ENCODE measurements around the gene SERPINA4. TPM values are rescaled to one million over a fixed set of nuclear protein-coding genes. Genes with fewer than 3 reads are reported as not detected.

SERPINA4 gene
- total and polyA plus RNA-seq, 2 of the 13 experiments (the other 11 are each of a cell fraction or from before 2014, with no cell fraction given) = 39.1 to 57.8 TPM

DNA sequence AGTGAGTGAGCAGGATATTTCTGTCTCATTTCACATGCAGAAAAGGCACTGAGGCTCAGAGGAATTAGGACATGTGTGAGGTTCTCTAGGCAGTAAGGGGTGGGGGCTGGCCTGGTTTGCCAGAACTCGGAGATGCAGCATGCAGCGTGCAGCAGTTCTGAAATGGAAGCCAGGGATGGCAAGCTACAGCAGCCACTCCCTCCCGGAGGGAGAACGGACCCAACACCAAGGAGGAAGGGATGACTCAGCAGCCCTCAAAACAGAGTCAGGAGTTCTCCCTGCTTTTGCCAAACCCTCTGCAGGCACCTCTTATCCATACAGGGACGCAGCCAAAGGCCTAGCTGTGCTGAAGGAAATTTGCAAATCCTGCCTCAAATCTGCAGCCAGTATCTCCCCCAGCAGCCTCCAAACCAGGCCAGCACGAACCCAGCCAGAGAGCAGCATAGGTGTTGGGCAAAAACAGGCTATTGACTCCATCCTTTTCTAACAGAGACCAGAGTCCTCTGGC, 40.7 kb downstream of the SERPINA4 start:
- Histone ChIP-seq H3K79me2 (ENCODE audit: insufficient read depth, low read length) (peaks cover 11% of the 10 kb centered on the region), H3K9me3 (ENCODE audit: low read length) (no peaks in the 10 kb centered on the region), H3K9ac (ENCODE audit: insufficient read depth, low read depth, low read length) (peak overlapping the region; percentile 58), H3K4me1 (ENCODE audit: insufficient read depth, low read length) (peaks cover 86% of the 10 kb centered on the region), H3K4me2 (ENCODE audit: low read depth, low read length) (peak overlapping the region; percentile 66), H3K4me3 (replicated peaks in 1 of 3; ENCODE audit: insufficient read depth in 1 of 3, low read depth in 2 of 3, low read length in 3 of 3) (peak overlapping the region in 1 of 3 experiments; percentile 26; a peak in 1 of 6 replicates), H3K36me3 (replicated peaks in 1 of 2; ENCODE audit: control insufficient read depth in 1 of 2, insufficient read depth in 2 of 2, low read length in 2 of 2) (no peaks in the 10 kb centered on the region), H3K27ac (ENCODE audit: extremely low read length, insufficient read depth, low read length) (peak overlapping the region; percentile 74), H2AFZ (ENCODE audit: low read length) (no peak overlapping the region), H3K27me3 (ENCODE audit: control insufficient read depth in 1 of 2, insufficient read depth in 2 of 2, low read length in 2 of 2) (no peaks in the 10 kb centered on the region), H4K20me1 (ENCODE audit: insufficient read depth, low read length) (no peaks in the 10 kb centered on the region)
- BruUV-seq (replicated peaks) = no TSS peak
- in situ Hi-C loops (cut with HindIII; ENCODE audit: extremely low pct_ligation_motif_present, low pct_unique_long_range_greater_than_20kb) = no loop called here
- ChIA-PET CTCF (ENCODE audit: low intra/inter-chr PET ratio, low total read pairs) (no interaction called here), POLR2A (interaction anchor here (1.3 to 15.7 kb wide), 6 partner anchors 8 to 40 kb away, joined by 3 to 638 read pairs (median 34); partner anchors contain the start of genes SERPINA3, SERPINA4 and SERPINA5)
- no peak; the same call in 2 of the 3 replicates for ATAC-seq
- intact Hi-C loops (cut with micrococcal nuclease; ENCODE audit: unreplicated experiment) = no loop called here
- FAIRE-seq = peak; percentile 65
- DNase-seq (ENCODE audit: low spot score) = peak; percentile 53
- 21% methylated on average over 4 of the region's 6 CpGs for WGBS (ENCODE audit: low lambda C conversion rate)
- TF ChIP-seq ZNF326 (CRISPR knock-in tag; IDR thresholded peaks at IDR 0.05; ENCODE audit: borderline replicate concordance) (no peak), ZFYVE20 (CRISPR knock-in tag; IDR thresholded peaks at IDR 0.05; ENCODE audit: borderline replicate concordance, low read depth) (no peak), ZKSCAN5 (CRISPR knock-in tag; IDR thresholded peaks at IDR 0.05) (no peak), AGO2 (optimal IDR thresholded peaks at IDR 0.05; ENCODE audit: low read depth, low read length) (no peak), NCOA2 (CRISPR knock-in tag; IDR thresholded peaks at IDR 0.05) (no peak), NFE2 (CRISPR knock-in tag; IDR thresholded peaks at IDR 0.05) (peak; percentile 82), MTA1 (CRISPR knock-in tag; IDR thresholded peaks at IDR 0.05; ENCODE audit: borderline replicate concordance) (no peak), SRSF9 (IDR thresholded peaks at IDR 0.05; ENCODE audit: borderline replicate concordance, insufficient read depth, low read depth, low read length, poor library complexity, severe bottlenecking) (no peak), ATF3 (CRISPR knock-in tag; IDR thresholded peaks at IDR 0.05) (no peak), SMARCC2 (IDR thresholded peaks at IDR 0.05) (no peak), ZFP36L1 (CRISPR knock-in tag; IDR thresholded peaks at IDR 0.05) (no peak), NCOR1 (IDR thresholded peaks at IDR 0.05; ENCODE audit: borderline replicate concordance, low read length) (no peak), ZFY (CRISPR knock-in tag; IDR thresholded peaks at IDR 0.05) (0 out of 2 replicates have a peak, but pooled peaks have one; percentile 37), STAG1 (CRISPR knock-in tag; IDR thresholded peaks at IDR 0.05) (no peak)
- TF ChIP-seq, protein P1, sequence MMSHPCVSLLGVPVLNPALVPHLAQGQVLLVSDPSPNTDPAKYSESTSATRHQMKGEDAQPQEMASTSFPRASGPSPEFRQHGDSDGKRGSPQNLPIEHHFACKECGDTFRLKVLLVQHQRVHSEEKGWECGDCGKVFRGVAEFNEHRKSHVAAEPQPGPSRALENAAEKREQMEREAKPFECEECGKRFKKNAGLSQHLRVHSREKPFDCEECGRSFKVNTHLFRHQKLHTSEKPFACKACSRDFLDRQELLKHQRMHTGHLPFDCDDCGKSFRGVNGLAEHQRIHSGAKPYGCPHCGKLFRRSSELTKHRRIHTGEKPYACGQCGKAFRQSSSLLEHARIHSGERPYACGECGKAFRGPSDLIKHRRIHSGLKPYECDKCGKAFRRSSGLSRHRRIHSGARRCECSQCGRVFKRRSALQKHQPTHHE (CRISPR knock-in tag; IDR thresholded peaks at IDR 0.05; ENCODE audit: borderline replicate concordance) = no peak
- TF ChIP-seq, protein P2, sequence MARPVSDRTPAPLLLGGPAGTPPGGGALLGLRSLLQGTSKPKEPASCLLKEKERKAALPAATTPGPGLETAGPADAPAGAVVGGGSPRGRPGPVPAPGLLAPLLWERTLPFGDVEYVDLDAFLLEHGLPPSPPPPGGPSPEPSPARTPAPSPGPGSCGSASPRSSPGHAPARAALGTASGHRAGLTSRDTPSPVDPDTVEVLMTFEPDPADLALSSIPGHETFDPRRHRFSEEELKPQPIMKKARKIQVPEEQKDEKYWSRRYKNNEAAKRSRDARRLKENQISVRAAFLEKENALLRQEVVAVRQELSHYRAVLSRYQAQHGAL (CRISPR knock-in tag; IDR thresholded peaks at IDR 0.05; ENCODE audit: not compliant biosample characterization) = no peak
- TF ChIP-seq, protein P3, sequence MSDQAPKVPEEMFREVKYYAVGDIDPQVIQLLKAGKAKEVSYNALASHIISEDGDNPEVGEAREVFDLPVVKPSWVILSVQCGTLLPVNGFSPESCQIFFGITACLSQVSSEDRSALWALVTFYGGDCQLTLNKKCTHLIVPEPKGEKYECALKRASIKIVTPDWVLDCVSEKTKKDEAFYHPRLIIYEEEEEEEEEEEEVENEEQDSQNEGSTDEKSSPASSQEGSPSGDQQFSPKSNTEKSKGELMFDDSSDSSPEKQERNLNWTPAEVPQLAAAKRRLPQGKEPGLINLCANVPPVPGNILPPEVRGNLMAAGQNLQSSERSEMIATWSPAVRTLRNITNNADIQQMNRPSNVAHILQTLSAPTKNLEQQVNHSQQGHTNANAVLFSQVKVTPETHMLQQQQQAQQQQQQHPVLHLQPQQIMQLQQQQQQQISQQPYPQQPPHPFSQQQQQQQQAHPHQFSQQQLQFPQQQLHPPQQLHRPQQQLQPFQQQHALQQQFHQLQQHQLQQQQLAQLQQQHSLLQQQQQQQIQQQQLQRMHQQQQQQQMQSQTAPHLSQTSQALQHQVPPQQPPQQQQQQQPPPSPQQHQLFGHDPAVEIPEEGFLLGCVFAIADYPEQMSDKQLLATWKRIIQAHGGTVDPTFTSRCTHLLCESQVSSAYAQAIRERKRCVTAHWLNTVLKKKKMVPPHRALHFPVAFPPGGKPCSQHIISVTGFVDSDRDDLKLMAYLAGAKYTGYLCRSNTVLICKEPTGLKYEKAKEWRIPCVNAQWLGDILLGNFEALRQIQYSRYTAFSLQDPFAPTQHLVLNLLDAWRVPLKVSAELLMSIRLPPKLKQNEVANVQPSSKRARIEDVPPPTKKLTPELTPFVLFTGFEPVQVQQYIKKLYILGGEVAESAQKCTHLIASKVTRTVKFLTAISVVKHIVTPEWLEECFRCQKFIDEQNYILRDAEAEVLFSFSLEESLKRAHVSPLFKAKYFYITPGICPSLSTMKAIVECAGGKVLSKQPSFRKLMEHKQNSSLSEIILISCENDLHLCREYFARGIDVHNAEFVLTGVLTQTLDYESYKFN (CRISPR knock-in tag; conservative IDR thresholded peaks at IDR 0.05) = peak; percentile 73
- TF ChIP-seq, protein P4, sequence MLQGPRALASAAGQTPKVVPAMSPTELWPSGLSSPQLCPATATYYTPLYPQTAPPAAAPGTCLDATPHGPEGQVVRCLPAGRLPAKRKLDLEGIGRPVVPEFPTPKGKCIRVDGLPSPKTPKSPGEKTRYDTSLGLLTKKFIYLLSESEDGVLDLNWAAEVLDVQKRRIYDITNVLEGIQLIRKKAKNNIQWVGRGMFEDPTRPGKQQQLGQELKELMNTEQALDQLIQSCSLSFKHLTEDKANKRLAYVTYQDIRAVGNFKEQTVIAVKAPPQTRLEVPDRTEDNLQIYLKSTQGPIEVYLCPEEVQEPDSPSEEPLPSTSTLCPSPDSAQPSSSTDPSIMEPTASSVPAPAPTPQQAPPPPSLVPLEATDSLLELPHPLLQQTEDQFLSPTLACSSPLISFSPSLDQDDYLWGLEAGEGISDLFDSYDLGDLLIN (CRISPR knock-in tag; IDR thresholded peaks at IDR 0.05; ENCODE audit: borderline replicate concordance) = no peak

All from HepG2 (cell line).